Endodermal cell (in vitro differentiated cells): Measurements from ENCODE around the gene OTUD1. TPM values are rescaled to one million over a fixed set of nuclear protein-coding genes. Genes with fewer than 3 reads are reported as not detected.

ENCODE experiments used
- DNase-seq: peaks from one replicate; pipeline ENCODE4 v3.0.0-alpha.2; 2017
- H3K27ac ChIP-seq: 2 replicates; pipeline ENCODE4 v1.5.1; 2013; ENCODE audit warnings: mild to moderate bottlenecking, low read depth, low read length, moderate library complexity
- H3K27me3 ChIP-seq: 2 replicates; pipeline ENCODE4 v1.6.1; 2013; ENCODE audit warnings: mild to moderate bottlenecking, low read length, moderate library complexity; ENCODE audit not compliant: insufficient read depth, control insufficient read depth, poor library complexity, severe bottlenecking
- H3K36me3 ChIP-seq: 2 replicates; pipeline ENCODE4 v1.7.0; 2013; ENCODE audit warnings: mild to moderate bottlenecking, low read length, moderate library complexity; ENCODE audit not compliant: control insufficient read depth, insufficient read depth
- H3K4me1 ChIP-seq: one replicate; pipeline ENCODE4 v1.7.0; 2013; ENCODE audit warnings: low read length; ENCODE audit not compliant: control insufficient read depth, insufficient read depth
- H3K4me3 ChIP-seq: 2 replicates; pipeline ENCODE4 v1.5.1; 2013; ENCODE audit warnings: mild to moderate bottlenecking, low read length, moderate library complexity
- H3K9ac ChIP-seq: 2 replicates; pipeline ENCODE4 v1.6.1; 2013; ENCODE audit warnings: mild to moderate bottlenecking, low read length, moderate library complexity; ENCODE audit not compliant: poor library complexity, severe bottlenecking; ENCODE audit errors: extremely low read depth
- H3K9me3 ChIP-seq: 2 replicates; pipeline ENCODE4 v1.6.1; 2013; ENCODE audit warnings: mild to moderate bottlenecking, low read length, moderate library complexity; ENCODE audit not compliant: control insufficient read depth
- H3K27ac Mint-ChIP-seq: 2 replicates; pipeline ENCODE4 v1.8.0; 2020; ENCODE audit warnings: mixed read lengths
- H3K27me3 Mint-ChIP-seq: 2 replicates; pipeline ENCODE4 v1.8.0; 2021; ENCODE audit warnings: mild to moderate bottlenecking, mixed read lengths; ENCODE audit not compliant: insufficient read depth
- H3K36me3 Mint-ChIP-seq: 2 replicates; pipeline ENCODE4 v1.8.0; 2020; ENCODE audit warnings: low read depth, mixed read lengths
- H3K4me1 Mint-ChIP-seq: 2 replicates; pipeline ENCODE4 v1.8.0; 2020; ENCODE audit warnings: mixed read lengths
- H3K4me3 Mint-ChIP-seq: 2 replicates; pipeline ENCODE4 v1.8.0; 2020; ENCODE audit warnings: mild to moderate bottlenecking, moderate library complexity, mixed read lengths
- H3K9me3 Mint-ChIP-seq: 2 replicates; pipeline ENCODE4 v1.8.0; 2020; ENCODE audit warnings: mild to moderate bottlenecking, mixed read lengths
- WGBS, 2 experiments: methylation state at CpG; one replicate each; pipeline versions ENCODE4 v1.1.5 to v1.1.7; 2013; ENCODE audit warnings: missing lambda C conversion rate in 2 of 2, mixed read lengths in 1 of 2; ENCODE audit not compliant: insufficient coverage in 1 of 2, insufficient read length in 1 of 2; 5-methylcytosine and 5-hydroxymethylcytosine counted together
- total RNA-seq, 2 donors: library from RNA; stranded (reverse); fragmentation: NEBNext Ultra II Directional in 1 of 2; extraction: Animal tissue kit (Norgen Biotek cat#: 25700) in 1 of 2; gene quantifications; 2 replicates in 1 of 2; 3 replicates in 1 of 2; pipeline ENCODE4 v1.2.1, GENCODE V29; 2021
- TF ChIP-seq, protein P1 (sequence below): fragments of 200-600 bp; sonication (generic); conservative IDR thresholded peaks from 2 replicates; pipeline ENCODE4 v1.5.0; 2021; ENCODE audit warnings: antibody characterized with exemption, mild to moderate bottlenecking

OTUD1 gene
- total RNA-seq, 2 donors from 2014 or later, result 8.7 to 12.4 TPM

DNA sequence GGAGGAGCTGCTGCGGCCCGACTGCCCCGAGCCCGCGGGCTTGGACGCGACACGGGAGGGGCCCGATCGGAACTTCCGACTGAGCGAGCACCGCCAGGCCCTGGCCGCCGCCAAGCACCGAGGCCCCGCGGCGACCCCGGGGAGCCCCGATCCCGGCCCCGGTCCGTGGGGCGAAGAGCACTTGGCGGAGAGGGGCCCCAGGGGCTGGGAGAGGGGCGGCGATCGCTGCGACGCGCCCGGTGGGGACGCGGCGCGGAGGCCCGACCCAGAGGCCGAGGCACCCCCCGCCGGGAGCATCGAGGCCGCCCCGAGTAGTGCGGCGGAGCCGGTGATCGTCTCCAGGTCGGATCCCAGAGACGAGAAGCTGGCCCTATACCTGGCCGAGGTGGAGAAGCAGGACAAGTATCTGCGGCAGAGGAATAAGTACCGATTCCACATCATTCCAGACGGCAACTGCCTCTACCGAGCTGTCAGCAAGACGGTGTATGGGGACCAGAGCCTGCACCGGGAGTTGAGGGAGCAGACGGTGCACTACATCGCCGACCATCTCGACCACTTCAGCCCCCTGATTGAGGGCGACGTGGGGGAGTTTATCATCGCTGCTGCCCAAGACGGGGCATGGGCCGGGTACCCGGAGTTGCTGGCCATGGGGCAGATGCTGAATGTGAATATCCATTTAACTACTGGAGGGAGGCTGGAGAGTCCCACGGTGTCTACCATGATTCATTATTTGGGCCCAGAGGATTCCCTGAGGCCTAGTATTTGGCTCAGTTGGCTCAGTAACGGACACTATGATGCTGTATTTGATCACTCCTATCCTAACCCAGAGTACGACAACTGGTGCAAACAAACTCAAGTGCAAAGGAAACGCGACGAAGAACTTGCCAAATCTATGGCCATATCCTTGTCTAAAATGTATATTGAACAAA lies 1.4 kb downstream of the OTUD1 start:
- Histone ChIP-seq H3K27ac (no peak overlapping the region), H3K4me1 (no peaks in the 10 kb centered on the region), H3K9me3 (no peaks in the 10 kb centered on the region), H3K36me3 (no peaks in the 10 kb centered on the region), H3K9ac (peak overlapping the region; percentile 8), H3K4me3 (peak overlapping the region; percentile 77), H3K27me3 (no peaks in the 10 kb centered on the region)
- TF ChIP-seq, protein P1, sequence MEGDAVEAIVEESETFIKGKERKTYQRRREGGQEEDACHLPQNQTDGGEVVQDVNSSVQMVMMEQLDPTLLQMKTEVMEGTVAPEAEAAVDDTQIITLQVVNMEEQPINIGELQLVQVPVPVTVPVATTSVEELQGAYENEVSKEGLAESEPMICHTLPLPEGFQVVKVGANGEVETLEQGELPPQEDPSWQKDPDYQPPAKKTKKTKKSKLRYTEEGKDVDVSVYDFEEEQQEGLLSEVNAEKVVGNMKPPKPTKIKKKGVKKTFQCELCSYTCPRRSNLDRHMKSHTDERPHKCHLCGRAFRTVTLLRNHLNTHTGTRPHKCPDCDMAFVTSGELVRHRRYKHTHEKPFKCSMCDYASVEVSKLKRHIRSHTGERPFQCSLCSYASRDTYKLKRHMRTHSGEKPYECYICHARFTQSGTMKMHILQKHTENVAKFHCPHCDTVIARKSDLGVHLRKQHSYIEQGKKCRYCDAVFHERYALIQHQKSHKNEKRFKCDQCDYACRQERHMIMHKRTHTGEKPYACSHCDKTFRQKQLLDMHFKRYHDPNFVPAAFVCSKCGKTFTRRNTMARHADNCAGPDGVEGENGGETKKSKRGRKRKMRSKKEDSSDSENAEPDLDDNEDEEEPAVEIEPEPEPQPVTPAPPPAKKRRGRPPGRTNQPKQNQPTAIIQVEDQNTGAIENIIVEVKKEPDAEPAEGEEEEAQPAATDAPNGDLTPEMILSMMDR, result no peak
- Mint-ChIP-seq H3K9me3 (no peaks in the 10 kb centered on the region), H3K4me1 (peaks cover 25% of the 10 kb centered on the region), H3K4me3 (peak overlapping the region; percentile 76), H3K27ac (peak overlapping the region; percentile 52), H3K36me3 (peaks cover 2% of the 10 kb centered on the region), H3K27me3 (no peaks in the 10 kb centered on the region)
- peak; percentile 78 for DNase-seq
- 10 to 12% methylated on average over 46 to 73 of the region's 73 CpGs for WGBS, 2 experiments

DNA sequence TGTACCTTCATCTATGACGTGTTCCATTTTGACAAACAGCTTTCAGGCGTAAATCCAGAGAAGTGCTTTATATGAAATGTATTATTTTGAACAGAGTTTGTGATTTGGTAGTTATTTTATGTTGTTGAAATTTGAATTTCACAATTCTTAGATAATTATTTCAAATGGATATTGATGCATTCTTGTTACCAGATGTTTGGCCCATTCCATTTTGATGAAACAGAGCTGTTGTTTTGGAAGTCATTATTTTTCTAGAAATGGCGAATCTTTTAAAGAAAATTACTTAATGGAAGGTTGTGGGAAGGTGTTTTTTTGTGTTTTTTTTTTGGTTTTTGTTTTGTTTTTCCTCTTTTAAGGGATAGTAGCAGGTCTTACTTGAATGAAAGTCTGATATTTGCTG lies 2.4 kb downstream of the OTUD1 start:
- no peaks in the 10 kb centered on the region for H3K27me3 Mint-ChIP-seq
- H3K4me3 Mint-ChIP-seq, result peak overlapping the region; percentile 76
- Histone ChIP-seq H3K9me3 (no peaks in the 10 kb centered on the region), H3K9ac (no peak overlapping the region), H3K4me3 (peak overlapping the region; percentile 77), H3K4me1 (no peaks in the 10 kb centered on the region), H3K27me3 (no peaks in the 10 kb centered on the region), H3K27ac (no peak overlapping the region), H3K36me3 (no peaks in the 10 kb centered on the region)
- H3K36me3 Mint-ChIP-seq, result peaks cover 2% of the 10 kb centered on the region
- peaks cover 25% of the 10 kb centered on the region for H3K4me1 Mint-ChIP-seq
- TF ChIP-seq, protein P1, result no peak
- no peak overlapping the region for H3K27ac Mint-ChIP-seq
- DNase-seq, result no peak
- no peaks in the 10 kb centered on the region for H3K9me3 Mint-ChIP-seq
- WGBS, 2 experiments, result 77 to 92% methylated on average over 1 to 3 of the region's 3 CpGs

DNA sequence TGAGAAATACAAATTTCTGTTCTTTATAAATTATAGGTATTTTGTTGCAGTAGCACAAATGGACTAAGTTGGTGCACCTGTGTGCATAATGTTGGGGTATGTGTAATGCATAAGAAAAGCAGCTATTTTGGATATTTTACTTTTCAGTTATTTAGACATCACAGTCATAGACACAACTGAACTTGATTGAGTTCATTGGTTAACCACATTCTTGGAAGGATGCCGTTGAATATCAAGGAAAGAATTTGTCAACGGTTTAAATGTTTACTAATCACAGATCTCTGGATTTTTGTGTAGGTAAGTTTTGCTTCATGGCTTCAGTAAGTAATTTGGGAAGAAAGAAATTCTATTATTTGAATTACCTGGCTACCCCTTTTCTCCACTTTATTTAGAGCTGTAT lies 4.1 kb downstream of the OTUD1 start:
- 97% methylated on average over 2 of the region's 2 CpGs; no CpG with 5 or more reads in 1 of the 2 experiments for WGBS, 2 experiments
- Histone ChIP-seq H3K27ac (no peak overlapping the region), H3K9ac (no peak overlapping the region), H3K4me3 (no peak overlapping the region), H3K27me3 (no peaks in the 10 kb centered on the region), H3K9me3 (no peaks in the 10 kb centered on the region), H3K4me1 (no peaks in the 10 kb centered on the region), H3K36me3 (no peaks in the 10 kb centered on the region)
- TF ChIP-seq, protein P1, result no peak
- no peak overlapping the region for H3K27ac Mint-ChIP-seq
- H3K36me3 Mint-ChIP-seq, result peaks cover 2% of the 10 kb centered on the region
- H3K4me3 Mint-ChIP-seq, result no peak overlapping the region
- H3K9me3 Mint-ChIP-seq, result no peaks in the 10 kb centered on the region
- H3K27me3 Mint-ChIP-seq, result no peaks in the 10 kb centered on the region
- DNase-seq, result no peak
- H3K4me1 Mint-ChIP-seq, result peaks cover 25% of the 10 kb centered on the region
